GM18508 (cell line): ENCODE measurements around the gene BCL2.

Source experiments
- ATAC-seq: cut with Tn5 transposase; IDR thresholded peaks from one replicate; pipeline ENCODE4 v1.9.1; 2021; ENCODE audit warnings: moderate number of reproducible peaks; ENCODE audit not compliant: insufficient read depth, unreplicated experiment

The BCL2 gene

GRCh38 chr18:63131106-63131958 is 188.2 kb downstream of the BCL2 start:
- ATAC-seq, result no peak

- no peak for ATAC-seq
Measured at GRCh38 chr18:63130176-63130575, 189.4 kb downstream of the BCL2 start.

GRCh38 chr18:63128237-63128974 is 191.2 kb downstream of the BCL2 start:
- no peak for ATAC-seq

DNA sequence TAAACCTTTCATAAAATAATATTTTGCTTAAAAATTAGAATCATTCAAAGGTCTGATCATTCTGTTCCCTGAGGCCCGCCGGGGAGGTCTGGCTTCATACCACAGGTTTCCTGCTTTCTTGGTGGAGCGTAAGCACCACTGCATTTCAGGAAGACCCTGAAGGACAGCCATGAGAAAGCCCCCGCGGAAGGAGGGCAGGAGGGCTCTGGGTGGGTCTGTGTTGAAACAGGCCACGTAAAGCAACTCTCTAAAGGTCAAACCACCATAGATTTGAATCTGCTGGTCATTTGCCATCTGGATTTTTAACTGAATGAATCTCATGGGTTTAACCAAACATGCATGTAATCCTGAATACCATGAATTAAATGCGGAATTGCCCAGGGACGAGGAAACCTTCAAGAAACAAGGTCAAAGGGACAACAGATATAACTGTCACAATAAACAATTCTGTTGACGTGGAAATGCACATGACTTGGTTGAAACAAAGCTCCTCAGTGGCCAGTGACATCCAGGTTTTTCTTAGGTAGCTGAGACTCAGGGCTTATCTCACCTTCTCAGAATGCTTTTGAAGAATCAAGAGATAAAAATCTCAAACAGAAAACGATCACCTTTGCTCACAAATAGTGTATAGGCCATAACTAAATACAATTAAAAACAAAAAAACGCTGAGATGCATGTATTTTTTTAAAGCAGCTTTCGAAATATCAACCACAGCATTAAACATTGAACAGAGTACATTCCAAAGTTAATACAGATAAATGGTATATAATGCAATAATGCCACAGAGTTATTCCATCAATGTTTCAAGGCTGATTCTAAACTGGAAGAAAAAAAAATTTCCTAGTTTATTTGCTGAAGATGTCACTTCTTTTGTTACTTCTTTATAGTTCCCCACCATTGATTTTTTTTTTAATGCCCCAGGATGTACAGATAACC is 193.2 kb downstream of the BCL2 start:
- no peak for ATAC-seq

DNA sequence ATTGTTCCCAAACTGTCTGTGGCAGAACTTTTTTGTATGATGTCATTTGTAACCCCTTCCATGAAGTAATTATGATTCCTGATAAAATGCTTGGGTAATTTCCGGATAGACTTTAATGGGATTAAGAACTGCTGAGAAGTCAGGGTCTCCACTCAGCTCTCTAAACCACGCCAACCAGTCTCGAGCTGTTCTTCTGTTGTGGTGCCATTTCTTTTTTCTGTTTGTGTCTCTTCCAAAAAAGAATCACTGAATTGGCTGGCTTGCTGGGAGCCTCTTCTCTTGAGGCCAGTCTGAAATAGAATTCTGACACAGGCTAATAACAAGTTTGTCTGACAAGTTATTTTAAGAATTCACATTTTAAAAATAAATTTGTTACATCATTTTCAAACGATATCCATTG is 198.9 kb downstream of the BCL2 start:
- ATAC-seq, result no peak

DNA sequence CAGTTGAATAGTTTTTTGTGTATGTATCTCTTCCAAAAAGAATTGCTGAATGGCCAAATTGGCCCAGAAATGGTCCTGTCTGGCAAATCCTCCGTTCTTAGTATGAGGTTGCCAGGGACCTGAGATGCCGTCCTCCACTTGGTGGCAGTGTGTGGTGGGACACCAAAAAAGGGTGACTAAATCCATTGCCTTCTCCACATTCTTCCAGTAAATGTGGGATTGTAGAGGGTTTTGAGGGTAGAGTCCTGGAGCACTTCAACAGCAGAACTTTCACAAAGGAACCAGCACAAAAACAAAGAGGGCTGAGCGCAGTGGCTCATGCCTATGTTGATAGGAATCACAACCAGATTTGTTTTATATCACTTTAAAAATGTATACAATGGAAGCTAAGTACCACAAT is 199.9 kb downstream of the BCL2 start:
- no peak for ATAC-seq

GRCh38 chr18:63113899-63114565 is 205.5 kb downstream of the BCL2 start:
- ATAC-seq, result no peak

- ATAC-seq, result no peak
Measured at GRCh38 chr18:63112706-63113105, 206.9 kb downstream of the BCL2 start.

- ATAC-seq, result no peak
Measured at GRCh38 chr18:63111671-63112402, 207.7 kb downstream of the BCL2 start.

DNA sequence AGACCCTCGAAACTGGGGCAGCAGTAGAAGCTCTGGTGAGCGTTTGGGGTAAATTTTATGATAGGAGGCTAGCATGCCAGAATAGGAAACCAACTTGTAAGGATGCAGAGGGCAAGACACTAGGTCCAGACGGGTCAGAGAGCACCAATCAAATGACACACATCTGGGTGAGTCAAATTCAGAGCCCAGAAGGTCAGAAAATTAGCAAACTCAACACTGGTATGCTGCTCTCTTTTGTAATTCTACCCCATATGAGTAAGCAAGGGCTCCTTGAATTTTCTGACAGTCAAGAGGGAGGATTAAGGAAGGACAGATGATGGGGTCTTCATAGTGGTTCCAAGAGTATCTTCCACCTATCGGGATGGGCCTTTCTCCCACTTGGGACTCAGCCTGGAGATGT is 209.8 kb downstream of the BCL2 start:
- no peak for ATAC-seq

- no peak for ATAC-seq
Measured at GRCh38 chr18:63109022-63109421, 210.5 kb downstream of the BCL2 start.

DNA sequence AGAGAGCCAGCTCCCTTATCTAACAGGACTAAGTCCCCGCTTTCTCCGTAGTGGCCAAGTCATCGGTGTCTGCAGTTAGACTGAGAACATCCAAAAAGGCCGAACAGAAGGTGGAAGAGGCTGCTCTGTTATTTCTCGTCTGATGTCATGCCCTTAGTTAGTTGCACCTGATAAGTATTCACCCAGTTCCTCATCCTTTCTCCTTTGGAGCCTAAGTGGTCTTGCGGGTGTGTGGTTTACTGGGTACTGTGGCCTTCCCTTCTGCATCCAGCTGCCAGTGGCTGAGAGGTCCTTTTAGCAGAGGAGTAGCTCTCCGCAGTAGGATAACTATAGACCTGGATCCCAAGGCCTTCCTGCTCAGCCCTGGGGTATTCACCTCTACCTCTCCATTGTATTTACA is 211.6 kb downstream of the BCL2 start:
- ATAC-seq, result no peak

DNA sequence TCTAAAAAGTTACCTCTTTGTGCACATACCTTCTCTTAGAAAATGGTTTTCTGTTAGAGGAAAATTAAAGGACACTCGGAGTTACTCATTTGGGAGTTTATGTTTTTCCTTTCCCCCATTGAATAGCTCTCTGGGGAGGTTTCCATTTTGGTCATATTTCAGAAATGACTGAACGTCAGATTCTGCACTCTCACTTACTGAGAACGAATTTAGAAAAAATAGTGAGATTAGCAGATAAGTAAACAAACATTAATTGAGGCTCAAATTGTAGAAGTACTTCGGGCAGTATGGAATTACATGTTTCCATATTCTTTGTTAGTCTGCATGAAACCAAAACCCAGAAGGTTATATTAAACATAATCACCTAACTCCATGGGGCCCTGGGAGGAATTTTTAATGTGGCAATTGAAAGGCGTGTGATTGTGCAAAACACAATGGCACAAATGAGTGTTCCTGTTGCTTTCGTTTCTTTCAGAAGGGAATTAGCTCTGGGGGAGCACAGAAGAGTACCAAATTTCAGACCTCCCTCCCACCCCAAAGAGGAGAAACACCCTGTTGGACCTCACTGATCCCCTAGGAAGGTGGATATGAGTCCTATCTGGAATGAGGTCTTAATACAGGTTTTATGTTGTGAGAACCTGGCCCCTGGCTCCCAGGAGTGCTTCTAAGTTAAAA is 212.3 kb downstream of the BCL2 start:
- no peak for ATAC-seq

- no peak for ATAC-seq
Measured at GRCh38 chr18:63106727-63107126, 212.8 kb downstream of the BCL2 start.

GRCh38 chr18:63105636-63106316 is 213.8 kb downstream of the BCL2 start:
- ATAC-seq, result peak; percentile 60

DNA sequence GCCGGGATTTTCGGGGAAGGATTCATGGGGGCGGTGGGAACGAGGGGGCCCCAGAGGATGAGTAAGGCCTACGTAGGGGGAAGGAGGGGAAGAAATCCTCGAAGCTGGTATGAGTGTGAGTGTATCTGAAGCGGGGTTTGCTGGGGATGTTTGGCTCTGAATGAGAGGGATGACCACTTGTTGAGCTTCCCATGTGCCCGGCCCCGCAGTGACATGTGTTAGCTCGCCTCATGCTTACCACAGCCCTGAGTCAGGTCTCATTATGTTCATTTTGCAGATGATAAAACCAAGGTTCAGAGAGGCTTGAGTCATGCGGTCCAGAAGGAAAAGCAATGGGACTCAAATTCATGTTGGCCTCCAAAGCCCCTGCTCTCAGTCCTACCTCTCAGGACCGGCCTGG is 214.7 kb downstream of the BCL2 start:
- no peak for ATAC-seq

- no peak for ATAC-seq
Measured at GRCh38 chr18:63102941-63103744, 216.4 kb downstream of the BCL2 start.
